Smooth muscle cell (in vitro differentiated cells): ENCODE results near the gene CUBN. TPM values are rescaled to one million over a fixed set of nuclear protein-coding genes. Genes with fewer than 3 reads are reported as not detected.

Source experiments
- DNase-seq: peaks from one replicate; lab custom pipeline; 2025; ENCODE audit not compliant: unreplicated experiment; lab: John Stamatoyannopoulos, UW
- H2AFZ ChIP-seq: fragments of 200-600 bp; sonication (generic); 2 replicates; pipeline ENCODE4 v1.6.0; 2016; ENCODE audit warnings: antibody characterized with exemption, low read depth, mild to moderate bottlenecking
- H3F3A ChIP-seq: fragments of 200-600 bp; sonication (generic); 2 replicates; pipeline ENCODE4 v1.6.0; 2017; ENCODE audit warnings: antibody characterized with exemption, low read depth
- H3K27ac ChIP-seq: fragments of 200-600 bp; sonication (generic); 2 replicates; pipeline ENCODE4 v1.5.1; 2016; ENCODE audit warnings: low read depth, mild to moderate bottlenecking
- H3K27me3 ChIP-seq: fragments of 200-600 bp; sonication (generic); 2 replicates; pipeline ENCODE4 v1.6.1; 2016; ENCODE audit warnings: low read depth, mild to moderate bottlenecking
- H3K36me3 ChIP-seq: fragments of 200-600 bp; sonication (generic); 2 replicates; pipeline ENCODE4 v1.5.1; 2016; ENCODE audit warnings: low read depth
- H3K4me1 ChIP-seq: fragments of 200-600 bp; sonication (generic); 2 replicates; pipeline ENCODE4 v1.5.1; 2016; ENCODE audit warnings: low read depth
- H3K4me2 ChIP-seq: fragments of 200-600 bp; sonication (generic); 2 replicates; pipeline ENCODE4 v1.6.0; 2016; ENCODE audit warnings: mild to moderate bottlenecking
- H3K4me3 ChIP-seq: fragments of 200-600 bp; sonication (generic); 2 replicates; pipeline ENCODE4 v1.5.1; 2016; ENCODE audit warnings: mild to moderate bottlenecking
- H3K79me2 ChIP-seq: fragments of 200-600 bp; sonication (generic); 2 replicates; pipeline ENCODE4 v1.6.0; 2016; ENCODE audit warnings: low read depth, mild to moderate bottlenecking
- H3K9ac ChIP-seq: fragments of 200-600 bp; sonication (generic); 2 replicates; pipeline ENCODE4 v1.6.0; 2016; ENCODE audit warnings: low read depth
- H3K9me3 ChIP-seq: fragments of 200-600 bp; sonication (generic); replicated peaks from 2 replicates; pipeline ENCODE4 v1.5.1; 2016; ENCODE audit warnings: low read depth
- H4K20me1 ChIP-seq: fragments of 200-600 bp; sonication (generic); 2 replicates; pipeline ENCODE4 v1.6.0; 2016; ENCODE audit warnings: low read depth
- CTCF ChIP-seq: fragments of 200-600 bp; sonication (generic); IDR thresholded peaks from 2 replicates; pipeline ENCODE4 v1.5.1; 2017; ENCODE audit warnings: borderline replicate concordance, mild to moderate bottlenecking, antibody characterized with exemption; ENCODE audit not compliant: insufficient read depth, poor library complexity, severe bottlenecking
- WGBS: methylation state at CpG from one replicate; pipeline ENCODE4 v1.1.7; 2016; ENCODE audit warnings: low lambda C conversion rate; 5-methylcytosine and 5-hydroxymethylcytosine counted together
- polyA plus RNA-seq: library from polyadenylated mRNA; unstranded; fragments of >200 nt; fragmentation: Nextera tagmentation; extraction: Ambion mirVana; gene quantifications from 2 replicates; pipeline ENCODE4 v1.2.1, GENCODE V29; 2016
- total RNA-seq: library from RNA; depleted of rRNA; stranded (reverse); fragments of >200 nt; gene quantifications from 2 replicates; pipeline ENCODE4 v1.2.3, GENCODE V29; 2014

CUBN gene
- total and polyA plus RNA-seq, 2 experiments from 2014 or later = 0.62 to 4.7 TPM

GRCh38 chr10:17109475-17110207, 20.0 kb downstream of the CUBN start:
- no peaks in the 10 kb centered on the region for H3K36me3 ChIP-seq
- WGBS = 80% methylated on average over 3 of the region's 3 CpGs
- H4K20me1 ChIP-seq = no peaks in the 10 kb centered on the region
- H3K79me2 ChIP-seq = no peaks in the 10 kb centered on the region
- H3K4me2 ChIP-seq = no peak overlapping the region
- no peak overlapping the region for H2AFZ ChIP-seq
- no peak overlapping the region for H3K4me3 ChIP-seq
- no peak overlapping the region for H3K27ac ChIP-seq
- no peaks in the 10 kb centered on the region for H3K27me3 ChIP-seq
- H3K9ac ChIP-seq = no peak overlapping the region
- DNase-seq = no peak
- no peak for TF ChIP-seq CTCF
- no peaks in the 10 kb centered on the region for H3K9me3 ChIP-seq
- no peaks in the 10 kb centered on the region for H3K4me1 ChIP-seq
- no peaks in the 10 kb centered on the region for H3F3A ChIP-seq

GRCh38 chr10:17109046-17109445, 20.6 kb downstream of the CUBN start:
- Histone ChIP-seq H3K4me3 (no peak overlapping the region), H3K27me3 (no peaks in the 10 kb centered on the region), H3K9me3 (no peaks in the 10 kb centered on the region), H3K9ac (no peak overlapping the region), H3K79me2 (no peaks in the 10 kb centered on the region), H3F3A (no peaks in the 10 kb centered on the region), H4K20me1 (no peaks in the 10 kb centered on the region), H2AFZ (no peak overlapping the region), H3K27ac (no peak overlapping the region), H3K36me3 (no peaks in the 10 kb centered on the region), H3K4me1 (no peaks in the 10 kb centered on the region), H3K4me2 (no peak overlapping the region)
- 98% methylated on average over 2 of the region's 2 CpGs for WGBS
- DNase-seq = no peak
- TF ChIP-seq CTCF = no peak

GRCh38 chr10:17106991-17107390, 22.6 kb downstream of the CUBN start:
- H3K9me3 ChIP-seq = no peaks in the 10 kb centered on the region
- no peaks in the 10 kb centered on the region for H3K36me3 ChIP-seq
- no peak overlapping the region for H3K4me2 ChIP-seq
- no peak overlapping the region for H3K27ac ChIP-seq
- H3F3A ChIP-seq = no peaks in the 10 kb centered on the region
- no peaks in the 10 kb centered on the region for H4K20me1 ChIP-seq
- TF ChIP-seq CTCF = no peak
- H3K27me3 ChIP-seq = no peaks in the 10 kb centered on the region
- no peak overlapping the region for H3K4me3 ChIP-seq
- H3K4me1 ChIP-seq = no peaks in the 10 kb centered on the region
- no peak for DNase-seq
- H3K79me2 ChIP-seq = no peaks in the 10 kb centered on the region
- H3K9ac ChIP-seq = no peak overlapping the region
- H2AFZ ChIP-seq = no peak overlapping the region
- 96% methylated on average over 5 of the region's 5 CpGs for WGBS

- no peaks in the 10 kb centered on the region for H3K9me3 ChIP-seq
- H2AFZ ChIP-seq = no peak overlapping the region
- no peak overlapping the region for H3K4me3 ChIP-seq
- H3K27ac ChIP-seq = peak overlapping the region; percentile 86
- TF ChIP-seq CTCF = no peak
- peak overlapping the region; percentile 14 for H3K9ac ChIP-seq
- no peaks in the 10 kb centered on the region for H3K79me2 ChIP-seq
- no peaks in the 10 kb centered on the region for H3K27me3 ChIP-seq
- peaks cover 4% of the 10 kb centered on the region for H3F3A ChIP-seq
- DNase-seq = no peak
- peaks cover 5% of the 10 kb centered on the region for H3K36me3 ChIP-seq
- H4K20me1 ChIP-seq = no peaks in the 10 kb centered on the region
- H3K4me2 ChIP-seq = no peak overlapping the region
- H3K4me1 ChIP-seq = peaks cover 7% of the 10 kb centered on the region
These were observed 27.7 kb downstream of the CUBN start for GRCh38 chr10:17101910-17102266.
